GM12874 (cell line): ENCODE results near the gene CAMSAP1.

Source experiments
- TF ChIP-seq, protein P1 (sequence below): IDR thresholded peaks from 2 replicates; pipeline ENCODE4 v1.5.1; 2011; ENCODE audit warnings: low read depth, mild to moderate bottlenecking, control low read depth, low read length, moderate library complexity; ENCODE audit not compliant: insufficient read depth

The CAMSAP1 gene

DNA sequence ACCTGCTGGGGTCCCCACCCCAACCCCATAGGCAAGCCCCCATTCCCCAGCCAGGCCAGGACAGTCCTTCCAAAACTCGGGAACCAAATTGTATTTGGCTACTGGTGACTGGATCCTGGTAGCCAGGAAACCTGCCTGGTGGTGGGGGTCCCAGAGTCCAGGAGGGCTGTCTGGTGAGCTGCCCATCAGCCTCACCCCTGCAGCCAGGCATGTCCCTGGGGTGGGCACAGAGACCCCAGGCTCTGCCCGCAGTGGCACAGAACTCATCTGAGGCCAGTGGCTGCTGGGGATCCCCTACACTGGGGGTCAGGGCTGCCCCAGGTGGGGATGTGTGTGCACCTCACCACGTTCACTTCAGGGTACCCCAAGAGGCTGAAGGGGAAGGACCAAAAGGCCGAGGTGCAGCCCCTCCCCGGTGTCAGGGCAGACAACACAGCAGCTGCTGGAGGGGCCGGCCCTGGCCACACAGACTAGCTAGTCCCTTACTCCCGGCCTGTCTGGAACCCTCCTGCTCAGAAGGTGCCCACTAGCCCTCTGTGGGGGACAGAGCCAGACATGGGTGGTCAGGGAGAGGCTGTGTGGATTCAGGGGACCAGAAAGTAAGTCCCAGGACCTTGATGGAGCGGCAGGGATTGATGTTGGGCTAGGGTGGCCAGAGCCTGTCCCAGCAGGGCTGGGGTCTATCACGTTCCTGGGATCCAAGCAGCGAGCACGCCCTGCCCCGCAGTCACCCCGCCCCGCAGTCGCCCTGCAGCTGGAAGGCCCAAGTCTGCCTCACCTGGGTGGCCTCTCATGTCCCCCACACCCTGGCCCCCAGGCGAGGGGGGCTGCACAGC, 113.9 kb downstream of the CAMSAP1 start:
- TF ChIP-seq, protein P1, sequence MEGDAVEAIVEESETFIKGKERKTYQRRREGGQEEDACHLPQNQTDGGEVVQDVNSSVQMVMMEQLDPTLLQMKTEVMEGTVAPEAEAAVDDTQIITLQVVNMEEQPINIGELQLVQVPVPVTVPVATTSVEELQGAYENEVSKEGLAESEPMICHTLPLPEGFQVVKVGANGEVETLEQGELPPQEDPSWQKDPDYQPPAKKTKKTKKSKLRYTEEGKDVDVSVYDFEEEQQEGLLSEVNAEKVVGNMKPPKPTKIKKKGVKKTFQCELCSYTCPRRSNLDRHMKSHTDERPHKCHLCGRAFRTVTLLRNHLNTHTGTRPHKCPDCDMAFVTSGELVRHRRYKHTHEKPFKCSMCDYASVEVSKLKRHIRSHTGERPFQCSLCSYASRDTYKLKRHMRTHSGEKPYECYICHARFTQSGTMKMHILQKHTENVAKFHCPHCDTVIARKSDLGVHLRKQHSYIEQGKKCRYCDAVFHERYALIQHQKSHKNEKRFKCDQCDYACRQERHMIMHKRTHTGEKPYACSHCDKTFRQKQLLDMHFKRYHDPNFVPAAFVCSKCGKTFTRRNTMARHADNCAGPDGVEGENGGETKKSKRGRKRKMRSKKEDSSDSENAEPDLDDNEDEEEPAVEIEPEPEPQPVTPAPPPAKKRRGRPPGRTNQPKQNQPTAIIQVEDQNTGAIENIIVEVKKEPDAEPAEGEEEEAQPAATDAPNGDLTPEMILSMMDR: no peak

DNA sequence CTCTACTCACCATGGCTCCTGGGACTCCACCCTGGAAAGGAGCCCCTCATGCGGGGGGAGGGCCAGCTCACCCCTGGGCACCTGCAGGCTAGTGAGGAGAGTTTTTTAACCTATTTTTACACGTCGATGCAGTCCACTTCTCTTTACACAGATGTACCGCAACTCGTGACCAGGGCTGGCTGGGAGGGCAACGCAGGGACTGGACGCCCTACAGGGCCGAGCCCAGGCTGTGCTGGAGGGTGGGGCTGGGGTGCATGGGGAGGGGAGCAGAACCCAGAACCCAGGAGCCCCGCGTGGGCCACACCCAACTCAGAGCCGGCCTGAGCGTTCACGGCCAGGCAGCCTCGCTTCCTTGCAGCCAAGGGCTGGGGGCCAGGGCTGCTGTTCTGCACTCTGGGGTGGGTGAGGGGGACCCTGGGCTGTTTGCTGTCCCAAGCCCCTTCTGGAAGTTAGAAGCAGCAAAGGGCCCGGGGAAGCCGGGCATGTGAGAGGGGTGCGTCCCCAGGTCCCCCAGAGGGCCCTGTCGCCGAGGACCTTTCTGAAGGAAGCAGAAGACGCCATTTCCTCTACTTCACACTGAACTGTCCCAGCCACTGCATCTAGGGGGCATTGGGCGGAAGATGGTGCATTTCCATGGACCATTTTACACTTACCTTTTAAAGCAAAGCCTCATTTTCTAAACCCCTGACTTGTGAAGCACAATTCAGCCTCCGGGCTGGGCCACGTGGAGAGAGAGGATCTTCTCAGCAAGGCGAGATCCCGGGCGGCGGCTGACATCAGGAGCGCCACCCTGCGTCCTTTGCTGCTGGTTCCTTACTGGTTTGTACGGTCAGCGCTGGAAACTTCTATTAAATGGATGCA, 114.8 kb downstream of the CAMSAP1 start:
- TF ChIP-seq, protein P1: no peak

DNA sequence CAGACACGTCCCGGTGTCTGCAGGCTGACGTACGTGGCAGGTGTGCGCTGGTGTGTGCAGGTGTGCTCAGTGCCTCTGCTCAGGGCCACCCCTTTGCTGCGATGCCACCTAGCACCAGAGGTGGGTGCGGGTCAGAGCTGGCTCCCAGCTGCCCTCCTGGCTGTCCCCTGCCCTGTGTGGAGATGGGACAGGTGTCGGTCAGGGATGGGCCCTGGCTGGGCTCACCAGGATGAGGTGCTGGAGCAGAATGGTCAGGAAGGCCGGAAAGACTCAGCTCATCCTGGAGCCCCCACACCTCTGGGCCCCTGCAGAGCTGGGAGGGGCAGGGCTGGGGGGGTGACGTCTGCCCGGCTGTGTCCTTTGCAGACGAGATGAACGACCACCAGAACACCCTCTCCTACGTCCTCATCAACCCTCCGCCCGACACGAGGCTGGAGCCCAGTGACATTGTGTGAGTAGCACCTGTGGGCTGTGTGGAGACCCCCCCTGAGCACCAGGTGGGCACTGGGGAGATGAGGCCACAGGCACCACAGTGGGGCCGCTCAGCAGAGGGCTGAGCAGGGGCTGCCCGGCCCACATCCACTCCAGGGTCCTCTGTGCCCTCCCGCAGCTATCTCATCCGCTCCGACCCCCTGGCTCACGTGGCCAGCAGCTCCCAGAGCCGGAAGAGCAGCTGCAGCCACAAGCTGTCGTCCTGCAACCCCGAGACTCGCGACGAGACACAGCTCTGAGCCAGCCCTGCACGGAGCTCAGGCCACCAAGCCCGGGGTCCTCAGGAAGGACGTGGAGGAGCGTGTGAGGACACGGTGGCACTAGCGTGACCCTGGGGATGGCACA, 115.7 kb downstream of the CAMSAP1 start:
- TF ChIP-seq, protein P1: no peak

DNA sequence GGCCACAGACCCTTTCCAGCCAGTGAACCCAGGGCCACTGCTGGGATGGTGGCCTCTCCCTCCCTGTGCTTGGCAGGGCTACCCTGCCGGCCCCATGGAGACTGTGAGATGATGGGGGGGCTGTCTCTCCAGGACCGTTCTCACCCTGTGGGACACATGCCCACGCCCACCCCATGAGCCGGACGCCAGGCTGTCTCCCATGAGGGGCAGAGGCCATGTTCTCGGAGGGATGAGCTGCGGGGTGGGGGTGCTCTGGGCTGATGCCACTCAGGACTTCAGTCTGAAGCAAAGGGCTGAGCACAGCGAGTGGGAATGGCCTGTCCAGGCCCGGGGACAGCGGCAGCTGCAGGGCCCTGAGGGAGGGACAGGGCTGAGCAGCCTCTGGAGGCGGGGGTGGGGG, 116.5 kb downstream of the CAMSAP1 start:
- TF ChIP-seq, protein P1: no peak

DNA sequence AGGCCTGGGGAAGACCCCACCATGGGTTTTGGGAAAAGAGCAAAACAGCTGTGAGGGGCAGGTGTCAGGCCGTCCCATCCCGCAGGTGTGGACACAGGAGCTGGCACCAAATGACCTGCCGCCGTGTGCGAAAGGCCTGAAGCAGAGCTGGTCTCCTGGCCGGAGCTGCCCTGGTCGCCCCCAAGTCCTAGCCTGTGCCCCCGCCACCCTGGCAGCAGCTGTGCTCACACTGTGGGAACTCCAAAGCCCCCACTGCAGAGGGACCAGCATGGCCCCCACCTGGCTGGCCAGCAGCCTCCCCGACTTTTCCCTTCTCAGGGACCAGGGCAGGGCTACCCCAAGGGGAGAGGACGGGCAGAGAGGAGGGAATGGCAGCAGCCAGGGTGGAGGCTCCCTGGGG, 117.0 kb downstream of the CAMSAP1 start:
- TF ChIP-seq, protein P1: no peak

DNA sequence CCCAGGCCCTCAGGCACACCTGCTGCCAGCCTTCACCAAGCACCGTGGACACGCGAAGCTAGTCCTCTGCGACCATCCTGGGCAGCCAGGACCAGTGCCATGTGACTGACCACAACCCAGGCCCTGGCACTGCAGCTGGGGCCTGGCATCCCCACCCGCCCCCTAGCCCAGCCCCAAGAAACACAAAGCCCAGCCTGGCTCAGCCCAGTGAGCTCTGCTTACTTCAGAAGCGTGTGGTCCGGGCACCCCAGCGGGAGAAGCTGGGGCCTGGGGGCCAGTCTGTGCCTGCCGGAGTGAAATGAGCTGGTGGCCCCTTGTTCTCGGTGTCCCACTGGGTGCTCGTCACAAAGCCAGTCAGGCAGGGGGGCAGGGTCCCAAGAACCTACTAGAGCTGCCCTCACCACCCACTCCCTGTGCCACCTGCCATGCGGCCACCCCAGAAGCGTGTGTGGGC, 117.5 kb downstream of the CAMSAP1 start:
- TF ChIP-seq, protein P1: no peak
